ENCODE data around the gene LMF1.

GRCh38 chr16:1002399-1003166 is 31.8 kb upstream of the LMF1 start:
- TF ChIP-seq ZNF274 (IDR thresholded peaks at IDR 0.05; ENCODE audit: low read depth, low read length): no peak
- TF ChIP-seq YY1 (IDR thresholded peaks at IDR 0.05; ENCODE audit: insufficient read depth, insufficient read length): no peak
